Esophagus squamous epithelium (tissue), 4 donors: Measurements from ENCODE around the gene DLG5.

Experiments used
- POLR2A ChIP-seq, 4 donors: fragments of 450-650 bp; IDR thresholded peaks; one replicate each; pipeline ENCODE4 v1.6.1; 2017; ENCODE audit warnings: antibody characterized with exemption in 4 of 4, mild to moderate bottlenecking in 4 of 4, moderate library complexity in 3 of 4
- TF ChIP-seq, protein P1 (sequence below), 6 experiments: fragments of 450-650 bp in 4 of 6; fragments of 200-600 bp in 2 of 6; sonication (generic) in 2 of 6; IDR thresholded peaks; one replicate each; pipeline ENCODE4 v1.5.1; 2016 to 2019; ENCODE audit warnings: antibody characterized with exemption in 6 of 6, mild to moderate bottlenecking in 4 of 6, moderate library complexity in 4 of 6

GRCh38 chr10:77912576-77912975 is 14.0 kb downstream of the DLG5 start:
- TF ChIP-seq, protein P1, sequence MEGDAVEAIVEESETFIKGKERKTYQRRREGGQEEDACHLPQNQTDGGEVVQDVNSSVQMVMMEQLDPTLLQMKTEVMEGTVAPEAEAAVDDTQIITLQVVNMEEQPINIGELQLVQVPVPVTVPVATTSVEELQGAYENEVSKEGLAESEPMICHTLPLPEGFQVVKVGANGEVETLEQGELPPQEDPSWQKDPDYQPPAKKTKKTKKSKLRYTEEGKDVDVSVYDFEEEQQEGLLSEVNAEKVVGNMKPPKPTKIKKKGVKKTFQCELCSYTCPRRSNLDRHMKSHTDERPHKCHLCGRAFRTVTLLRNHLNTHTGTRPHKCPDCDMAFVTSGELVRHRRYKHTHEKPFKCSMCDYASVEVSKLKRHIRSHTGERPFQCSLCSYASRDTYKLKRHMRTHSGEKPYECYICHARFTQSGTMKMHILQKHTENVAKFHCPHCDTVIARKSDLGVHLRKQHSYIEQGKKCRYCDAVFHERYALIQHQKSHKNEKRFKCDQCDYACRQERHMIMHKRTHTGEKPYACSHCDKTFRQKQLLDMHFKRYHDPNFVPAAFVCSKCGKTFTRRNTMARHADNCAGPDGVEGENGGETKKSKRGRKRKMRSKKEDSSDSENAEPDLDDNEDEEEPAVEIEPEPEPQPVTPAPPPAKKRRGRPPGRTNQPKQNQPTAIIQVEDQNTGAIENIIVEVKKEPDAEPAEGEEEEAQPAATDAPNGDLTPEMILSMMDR (IDR thresholded peaks at IDR 0.05), result no peak
- TF ChIP-seq POLR2A (IDR thresholded peaks at IDR 0.05), result no peak
